NCI-H2107 (cell line): Measurements from ENCODE around the gene KLHL17.
"Not testable (repeated sequence)": the region's sequence is repeated elsewhere in the genome, so short reads cannot be mapped to it uniquely, and the experiment has no call there.

ENCODE experiments used
- DNase-seq: peaks from one replicate; lab custom pipeline; 2025; lab: John Stamatoyannopoulos, UW

Gene KLHL17

DNA sequence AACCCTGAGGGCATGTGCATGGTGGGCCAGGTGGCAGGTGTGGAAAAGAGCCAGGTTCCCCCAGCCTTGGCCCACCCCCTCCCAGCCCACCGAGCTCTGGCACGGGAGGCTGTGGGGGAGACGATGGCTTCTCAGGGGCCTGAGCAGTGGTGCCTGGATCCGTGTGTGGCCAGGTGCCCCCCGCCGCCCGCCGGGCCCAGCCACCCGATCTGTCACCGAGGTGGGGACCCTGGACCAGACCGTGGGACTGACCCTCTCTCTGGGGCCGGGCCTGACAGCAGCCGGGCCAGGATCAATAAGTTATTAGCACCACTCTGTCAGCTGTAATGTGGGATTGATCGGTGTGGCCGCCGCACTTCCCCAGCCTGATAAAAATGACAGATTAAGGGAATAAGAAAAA lies 22.9 kb upstream of the KLHL17 start:
- DNase-seq: no peak

- no peak for DNase-seq
Observed at GRCh38 chr1:938088-938683, 22.2 kb upstream of the KLHL17 start.

GRCh38 chr1:938711-939489 lies 21.5 kb upstream of the KLHL17 start:
- DNase-seq: no peak

DNA sequence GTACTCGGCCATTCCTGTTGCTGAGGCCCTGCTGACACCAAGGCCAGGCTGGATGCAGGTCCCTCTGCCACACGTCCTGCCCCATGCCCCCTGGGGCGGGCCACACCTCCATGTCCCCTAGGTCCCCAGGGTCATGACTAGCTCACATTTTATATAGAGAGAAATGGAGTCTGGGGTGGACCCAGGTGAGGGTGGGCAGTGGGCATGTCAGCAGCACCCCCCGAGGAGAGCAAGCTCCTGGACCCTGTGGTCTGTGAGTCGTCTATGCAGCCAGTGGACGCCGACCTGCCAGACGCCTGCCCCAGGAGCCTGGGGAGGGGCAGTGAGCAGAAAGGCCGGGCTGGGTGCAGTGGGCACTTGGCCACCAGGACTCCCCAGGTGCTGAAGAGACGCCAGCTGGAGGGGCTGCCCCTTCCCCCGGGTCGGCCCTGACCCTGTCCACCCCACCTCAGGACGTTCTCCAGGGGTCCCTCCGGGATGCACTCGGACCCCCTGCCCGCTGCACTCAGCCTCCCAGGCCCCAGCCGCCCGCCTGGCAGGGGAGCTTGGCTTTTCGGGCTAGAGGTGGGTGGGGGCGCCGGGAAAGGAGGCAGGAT lies 20.8 kb upstream of the KLHL17 start:
- DNase-seq: no peak

- no peak for DNase-seq
Observed at GRCh38 chr1:940107-941014, 20.0 kb upstream of the KLHL17 start.

GRCh38 chr1:941015-941587 lies 19.3 kb upstream of the KLHL17 start:
- DNase-seq: no peak

DNA sequence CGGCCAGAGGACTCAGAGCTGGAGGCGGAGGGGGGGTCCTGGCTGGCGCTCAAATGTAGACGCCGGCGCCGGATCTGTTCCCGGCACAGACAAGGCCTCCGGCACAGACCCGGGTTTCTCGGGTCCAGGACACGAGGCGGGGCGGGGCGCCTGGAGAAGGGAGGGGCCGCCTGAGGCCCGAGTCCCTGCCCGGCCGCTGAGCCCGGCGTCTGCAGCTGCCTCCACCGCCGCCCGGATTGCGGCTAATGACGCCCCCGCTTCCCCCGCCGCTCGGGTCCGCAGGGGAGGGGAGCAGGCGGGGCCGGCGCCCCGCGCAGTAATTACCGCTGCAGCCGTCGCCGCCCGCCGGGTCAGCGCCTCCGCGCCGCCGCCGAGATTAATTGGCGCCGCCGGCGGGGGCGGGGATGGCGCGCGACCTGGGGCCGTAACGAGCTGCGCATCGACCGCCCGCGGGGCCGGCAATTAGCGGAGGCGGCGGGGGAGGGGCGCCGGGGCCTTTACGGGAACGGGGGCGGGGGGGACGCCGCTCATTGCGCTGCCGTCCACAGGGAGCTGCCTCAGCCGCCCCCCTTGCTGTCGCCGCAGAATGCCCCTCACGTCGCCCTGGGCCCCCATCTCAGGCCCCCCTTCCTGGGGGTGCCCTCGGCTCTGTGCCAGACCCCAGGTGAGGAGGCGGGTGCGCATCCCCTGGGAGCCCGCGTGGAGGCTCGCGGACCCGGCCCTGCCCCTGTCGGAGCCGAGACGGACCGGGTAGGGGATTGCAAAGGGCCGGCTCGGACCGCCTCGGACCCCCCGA lies 18.6 kb upstream of the KLHL17 start:
- DNase-seq: no peak

- DNase-seq: no peak
Observed at GRCh38 chr1:942411-942821, 18.0 kb upstream of the KLHL17 start.

DNA sequence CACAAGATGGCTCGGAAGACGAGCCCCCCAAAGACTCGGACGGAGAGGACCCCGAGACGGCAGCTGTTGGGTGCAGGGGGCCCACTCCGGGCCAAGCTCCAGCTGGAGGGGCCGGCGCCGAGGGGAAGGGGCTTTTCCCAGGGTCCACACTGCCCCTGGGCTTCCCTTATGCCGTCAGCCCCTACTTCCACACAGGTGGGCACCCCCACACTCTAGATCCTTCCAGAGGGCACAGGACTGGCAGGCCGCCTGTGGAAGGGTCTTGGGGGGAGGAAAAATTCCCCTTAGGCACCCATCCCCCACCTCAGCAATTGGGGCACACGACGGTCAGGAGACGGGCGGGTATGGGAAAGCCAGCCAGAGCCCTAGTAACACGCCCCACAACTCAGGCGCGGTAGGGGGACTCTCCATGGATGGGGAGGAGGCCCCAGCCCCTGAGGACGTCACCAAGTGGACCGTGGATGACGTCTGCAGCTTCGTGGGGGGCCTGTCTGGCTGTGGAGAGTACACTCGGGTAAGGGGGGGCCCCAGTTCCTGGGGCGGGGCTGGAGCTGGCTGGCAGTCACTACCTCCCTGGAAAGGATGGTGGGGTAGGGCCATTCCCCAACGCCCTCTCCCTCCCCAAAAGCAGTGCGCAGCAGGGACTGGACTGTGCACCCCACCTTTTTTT lies 17.4 kb upstream of the KLHL17 start:
- no peak for DNase-seq

DNA sequence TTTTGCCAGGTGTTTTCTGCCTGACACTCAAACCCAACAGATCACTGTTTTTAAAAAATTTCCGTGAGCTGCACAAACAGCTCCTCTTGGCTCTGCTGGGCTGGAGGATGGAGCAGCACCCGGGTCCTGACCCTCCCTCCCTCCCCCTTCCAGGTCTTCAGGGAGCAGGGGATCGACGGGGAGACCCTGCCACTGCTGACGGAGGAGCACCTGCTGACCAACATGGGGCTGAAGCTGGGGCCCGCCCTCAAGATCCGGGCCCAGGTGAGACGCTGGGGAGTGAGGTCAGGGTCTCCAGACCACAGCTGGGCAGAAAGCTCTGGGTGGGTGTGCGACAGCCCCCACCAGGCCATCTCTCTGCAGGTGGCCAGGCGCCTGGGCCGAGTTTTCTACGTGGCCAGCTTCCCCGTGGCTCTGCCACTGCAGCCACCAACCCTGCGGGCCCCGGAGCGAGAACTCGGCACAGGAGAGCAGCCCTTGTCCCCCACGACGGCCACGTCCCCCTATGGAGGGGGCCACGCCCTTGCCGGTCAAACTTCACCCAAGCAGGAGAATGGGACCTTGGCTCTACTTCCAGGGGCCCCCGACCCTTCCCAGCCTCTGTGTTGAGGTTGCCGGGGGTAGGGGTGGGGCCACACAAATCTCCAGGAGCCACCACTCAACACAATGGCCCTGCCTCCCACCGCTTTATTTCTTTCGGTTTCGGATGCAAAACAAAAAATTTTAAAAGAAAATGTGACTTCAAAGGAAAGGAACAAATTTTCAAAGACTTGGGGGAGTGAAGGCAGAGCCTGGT lies 16.6 kb upstream of the KLHL17 start:
- no peak for DNase-seq

- no peak for DNase-seq
Observed at GRCh38 chr1:944341-945325, 15.8 kb upstream of the KLHL17 start.

DNA sequence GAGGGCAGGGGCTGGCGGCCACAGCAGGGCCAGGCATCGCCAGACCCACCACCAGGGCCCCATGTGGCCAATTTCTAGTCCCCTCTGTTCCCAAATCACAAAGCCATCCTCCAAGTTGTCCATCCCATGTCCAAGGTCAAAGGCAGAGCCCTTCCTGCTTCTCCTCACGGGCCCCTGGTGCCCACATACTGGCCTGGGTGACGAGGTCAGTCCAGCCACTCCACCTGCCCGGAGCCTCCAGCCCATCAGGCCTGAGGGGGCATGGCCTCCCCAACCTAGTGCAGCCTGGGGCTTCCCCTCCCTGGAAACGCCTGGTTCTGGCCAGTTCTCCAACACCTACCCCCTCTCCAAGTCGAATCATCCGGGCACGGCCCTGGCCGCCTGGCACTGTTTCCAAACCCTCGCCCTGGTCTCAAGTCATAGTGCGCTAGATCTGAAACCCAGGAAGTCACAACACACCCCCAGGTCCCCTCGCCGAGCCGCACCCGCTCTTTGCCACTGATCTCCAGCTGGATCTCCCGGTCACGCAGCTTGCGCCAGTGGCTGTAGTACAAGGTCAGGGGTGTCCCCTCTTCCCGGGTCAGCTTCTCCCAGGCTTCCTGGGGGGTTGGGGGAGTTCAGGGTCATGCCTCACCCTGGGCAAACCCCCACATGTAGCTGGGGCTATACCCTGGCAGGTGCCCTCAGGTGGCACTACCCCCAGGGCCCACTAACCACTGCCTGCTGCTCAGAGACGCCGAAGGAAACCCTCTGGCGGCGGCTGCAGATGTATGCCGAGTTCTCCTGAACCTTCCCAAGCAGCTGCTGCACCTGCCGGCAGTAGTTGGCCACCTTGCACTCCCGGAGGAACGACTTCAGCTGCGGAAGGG lies 14.5 kb upstream of the KLHL17 start:
- no peak for DNase-seq

- DNase-seq: not testable (repeated sequence)
Observed at GRCh38 chr1:946811-947210, 13.6 kb upstream of the KLHL17 start.

- DNase-seq: no peak
Observed at GRCh38 chr1:947958-948357, 12.4 kb upstream of the KLHL17 start.

- no peak for DNase-seq
Observed at GRCh38 chr1:950268-950667, 10.1 kb upstream of the KLHL17 start.

GRCh38 chr1:950881-951280 lies 9.5 kb upstream of the KLHL17 start:
- DNase-seq: no peak

DNA sequence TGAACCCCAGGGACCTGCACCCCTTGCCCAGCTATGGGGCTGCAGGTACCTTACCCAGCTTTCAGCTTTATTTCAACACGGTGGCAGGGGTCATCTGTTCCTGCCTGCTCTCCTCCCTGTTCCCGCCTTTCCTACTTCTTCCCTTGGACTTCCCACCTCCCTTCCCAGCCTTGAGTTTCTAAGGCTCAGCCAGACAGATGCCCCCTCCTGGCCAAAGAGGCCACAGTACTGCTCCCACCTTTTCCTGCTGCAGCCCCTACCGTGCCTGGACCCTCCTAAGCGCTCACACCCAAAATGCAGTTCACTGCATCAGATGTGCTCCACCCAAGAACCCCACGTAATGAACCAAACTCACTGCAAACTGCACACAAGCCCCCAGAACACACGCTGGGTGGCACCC lies 9.0 kb upstream of the KLHL17 start:
- DNase-seq: no peak

- no peak for DNase-seq
Observed at GRCh38 chr1:952201-952600, 8.2 kb upstream of the KLHL17 start.
